Gastroesophageal sphincter (tissue), 3 donors: ENCODE measurements around the gene PPP2R5C.

ENCODE experiments used
- EP300 ChIP-seq: sonication (generic); formaldehyde crosslinking; IDR thresholded peaks from one replicate; pipeline ENCODE4 v1.6.1; 2017; ENCODE audit warnings: antibody characterized with exemption, mild to moderate bottlenecking
- POLR2AphosphoS5 ChIP-seq: sonication (generic); formaldehyde crosslinking; IDR thresholded peaks from one replicate; pipeline ENCODE4 v1.6.1; 2017; ENCODE audit warnings: antibody characterized with exemption
- TF ChIP-seq, protein P1 (sequence below), 4 experiments: fragments of 200-600 bp in 2 of 4; fragments of 450-650 bp in 2 of 4; sonication (generic) in 1 of 4; IDR thresholded peaks; one replicate each; pipeline ENCODE4 v1.5.1; 2017 to 2019; ENCODE audit warnings: antibody characterized with exemption in 4 of 4, mild to moderate bottlenecking in 2 of 4, moderate library complexity in 2 of 4

DNA sequence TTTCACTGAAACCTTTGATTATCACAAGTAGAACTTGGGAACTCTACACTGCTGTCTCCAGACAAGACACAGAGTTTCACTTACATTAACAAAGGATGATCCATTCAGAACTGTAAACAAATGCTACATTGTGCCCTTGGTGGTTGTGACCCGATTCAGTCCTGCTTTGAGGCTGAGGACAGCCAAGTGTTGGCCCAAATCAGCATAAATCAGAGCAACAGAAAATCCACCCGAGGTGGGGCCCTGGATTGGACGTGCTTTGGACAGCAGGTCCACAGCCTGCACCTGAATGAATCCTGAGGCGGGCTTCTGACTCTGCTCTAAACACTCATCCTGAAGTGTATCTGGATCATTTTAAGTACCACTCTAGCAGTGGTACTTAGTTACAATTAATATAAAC lies 68.8 kb downstream of the PPP2R5C start:
- TF ChIP-seq, protein P1, sequence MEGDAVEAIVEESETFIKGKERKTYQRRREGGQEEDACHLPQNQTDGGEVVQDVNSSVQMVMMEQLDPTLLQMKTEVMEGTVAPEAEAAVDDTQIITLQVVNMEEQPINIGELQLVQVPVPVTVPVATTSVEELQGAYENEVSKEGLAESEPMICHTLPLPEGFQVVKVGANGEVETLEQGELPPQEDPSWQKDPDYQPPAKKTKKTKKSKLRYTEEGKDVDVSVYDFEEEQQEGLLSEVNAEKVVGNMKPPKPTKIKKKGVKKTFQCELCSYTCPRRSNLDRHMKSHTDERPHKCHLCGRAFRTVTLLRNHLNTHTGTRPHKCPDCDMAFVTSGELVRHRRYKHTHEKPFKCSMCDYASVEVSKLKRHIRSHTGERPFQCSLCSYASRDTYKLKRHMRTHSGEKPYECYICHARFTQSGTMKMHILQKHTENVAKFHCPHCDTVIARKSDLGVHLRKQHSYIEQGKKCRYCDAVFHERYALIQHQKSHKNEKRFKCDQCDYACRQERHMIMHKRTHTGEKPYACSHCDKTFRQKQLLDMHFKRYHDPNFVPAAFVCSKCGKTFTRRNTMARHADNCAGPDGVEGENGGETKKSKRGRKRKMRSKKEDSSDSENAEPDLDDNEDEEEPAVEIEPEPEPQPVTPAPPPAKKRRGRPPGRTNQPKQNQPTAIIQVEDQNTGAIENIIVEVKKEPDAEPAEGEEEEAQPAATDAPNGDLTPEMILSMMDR (IDR thresholded peaks at IDR 0.05), result no peak
- TF ChIP-seq POLR2AphosphoS5 (no peak), EP300 (no peak)
